Naive thymus-derived CD8-positive, alpha-beta T cell (primary cell): ENCODE measurements around the gene CCL13. TPM values are rescaled to one million over a fixed set of nuclear protein-coding genes. Genes with fewer than 3 reads are reported as not detected.

Experiments
- ATAC-seq, 2 donors: fragments of 150-1000 bp; cut with Tn5 transposase in 1 of 2; sonication (Bioruptor Pico), chemical (Tn5 transposase) in 1 of 2; 1 replicate in 1 of 2; 2 replicates in 1 of 2; pipeline ENCODE4 v1.10.0; 2021; ENCODE audit warnings: mild to moderate bottlenecking in 2 of 2, moderate library complexity in 2 of 2
- POLR2A ChIA-PET: fragments of 350-600 bp; sonication (Branson Sonifier 250); formaldehyde crosslinking; loops from one replicate; lab custom pipeline; 2021; ENCODE audit warnings: antibody characterized with exemption; lab: Charles Lee
- DNase-seq, 10 donors: peaks; one replicate each; pipeline versions ENCODE4 v3.0.0 to v3.0.0-alpha.2; 2020 to 2022
- H3K27ac Mint-ChIP-seq, 10 donors: one replicate each; pipeline ENCODE4 v1.8.0; 2020 to 2022; ENCODE audit warnings: mild to moderate bottlenecking in 10 of 10, mixed read lengths in 10 of 10, moderate library complexity in 4 of 10, inconsistent platforms in 1 of 10
- H3K27me3 Mint-ChIP-seq, 5 donors: one replicate each; pipeline ENCODE4 v1.8.0; 2021 to 2022; ENCODE audit warnings: mixed read lengths in 5 of 5
- H3K36me3 Mint-ChIP-seq, 3 donors: one replicate each; pipeline ENCODE4 v1.8.0; 2020 to 2022; ENCODE audit warnings: mixed read lengths in 3 of 3, mild to moderate bottlenecking in 2 of 3, inconsistent platforms in 1 of 3
- H3K4me1 Mint-ChIP-seq, 4 donors: one replicate each; pipeline ENCODE4 v1.8.0; 2021 to 2022; ENCODE audit warnings: mixed read lengths in 4 of 4
- H3K4me3 Mint-ChIP-seq, 10 donors: one replicate each; pipeline ENCODE4 v1.8.0; 2020 to 2022; ENCODE audit warnings: mild to moderate bottlenecking in 10 of 10, mixed read lengths in 10 of 10, moderate library complexity in 6 of 10, inconsistent platforms in 1 of 10
- H3K9me3 Mint-ChIP-seq, 9 donors: one replicate each; pipeline ENCODE4 v1.8.0; 2020 to 2022; ENCODE audit warnings: mixed read lengths in 9 of 9, mild to moderate bottlenecking in 3 of 9, inconsistent platforms in 1 of 9, moderate library complexity in 1 of 9
- polyA plus RNA-seq, 3 donors: library from polyadenylated mRNA; unstranded; fragments of 300-500 nt; fragmentation: Illumina TruSeq; gene quantifications; one replicate each; pipeline ENCODE4 v1.2.3, GENCODE V29; 2021
- total RNA-seq, 8 experiments: library from RNA in 2 of 8; stranded (reverse) in 2 of 8; gene quantifications; one replicate each; pipeline ENCODE4 v1.2.3 and lab custom pipeline; 2021 to 2026

The CCL13 gene
- total and polyA plus RNA-seq, 5 experiments from 2014 or later: not detected

DNA sequence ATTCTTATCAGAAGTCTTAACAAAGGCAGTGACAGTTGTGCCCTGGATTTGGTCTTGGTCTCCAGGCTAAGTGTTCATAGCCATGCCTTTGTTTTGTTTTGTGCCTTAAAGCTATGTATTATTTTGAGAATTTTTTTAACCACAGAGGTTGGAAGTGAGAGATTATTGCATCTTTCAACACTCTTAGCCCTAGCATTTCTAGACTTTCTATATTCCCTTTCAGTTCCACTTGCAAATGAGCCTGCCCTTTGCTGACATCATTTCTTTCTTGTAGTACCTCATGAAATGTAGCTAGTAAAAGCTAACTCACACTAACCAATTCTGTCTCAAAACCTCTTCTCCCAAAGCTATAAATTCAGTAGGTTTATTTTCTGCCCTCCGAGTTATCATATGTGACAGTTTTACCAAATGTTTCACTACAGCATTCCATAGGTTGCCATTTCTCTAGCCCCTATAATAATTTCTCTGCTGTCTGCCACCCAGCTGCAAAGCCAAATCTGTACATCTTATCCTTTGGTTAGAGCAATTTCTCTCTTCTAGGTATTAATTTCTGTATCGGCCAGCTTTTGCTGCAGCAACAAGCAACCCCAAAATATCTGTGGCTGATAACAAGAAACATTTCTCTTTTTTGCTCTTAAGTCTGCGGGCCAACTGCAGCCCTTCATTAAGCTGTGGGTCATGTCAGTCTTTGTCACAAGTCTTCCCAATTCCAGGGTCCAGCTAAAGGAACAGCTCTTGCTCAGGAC, 21.0 kb downstream of the CCL13 start:
- no peak overlapping the region for H3K27ac Mint-ChIP-seq
- no peaks in the 10 kb centered on the region for H3K9me3 Mint-ChIP-seq
- POLR2A ChIA-PET: no interaction called here
- H3K36me3 Mint-ChIP-seq: no peaks in the 10 kb centered on the region
- H3K27me3 Mint-ChIP-seq: peaks cover 5 to 16% (median 9%) of the 10 kb centered on the region in 5 donors
- peaks cover under 1 to 13% (median 3%) of the 10 kb centered on the region in 4 donors for H3K4me1 Mint-ChIP-seq
- no peak overlapping the region for H3K4me3 Mint-ChIP-seq
- DNase-seq: peak in 1 of 10 donors; percentile 26
- no peak for ATAC-seq

DNA sequence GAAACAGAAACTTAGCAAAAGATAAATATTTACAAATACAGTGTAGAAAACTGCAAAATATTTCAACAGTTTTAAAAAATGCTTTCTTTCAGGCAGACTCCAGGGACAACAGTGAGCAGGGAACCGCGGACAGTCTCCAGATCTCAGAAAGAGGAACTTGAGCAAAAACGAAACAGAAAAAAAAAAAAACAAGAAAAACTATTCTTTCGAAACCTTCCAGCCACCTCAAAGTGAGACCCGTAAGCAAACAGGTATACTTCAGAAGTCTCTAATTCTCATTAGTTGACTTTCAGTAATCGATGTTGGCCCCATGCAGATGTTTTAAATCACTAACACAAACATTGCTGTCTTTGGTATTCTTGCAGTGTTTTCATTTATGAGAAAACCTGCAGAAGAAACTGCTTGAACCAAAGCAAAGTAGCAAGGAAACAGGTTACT, 22.4 kb downstream of the CCL13 start:
- DNase-seq: peak in 1 of 10 donors; percentile 11
- ATAC-seq: no peak
- Mint-ChIP-seq H3K27me3 (peaks cover 1 to 16% (median 8%) of the 10 kb centered on the region in 5 donors), H3K4me1 (peaks cover 1 to 15% (median 8%) of the 10 kb centered on the region in 4 donors), H3K36me3 (no peaks in the 10 kb centered on the region), H3K4me3 (peak overlapping the region in 4 of 10 donors; percentile 7 to 48 (median 38)), H3K9me3 (no peaks in the 10 kb centered on the region), H3K27ac (peak overlapping the region in 1 of 10 donors; percentile 42)
- POLR2A ChIA-PET: no interaction called here

DNA sequence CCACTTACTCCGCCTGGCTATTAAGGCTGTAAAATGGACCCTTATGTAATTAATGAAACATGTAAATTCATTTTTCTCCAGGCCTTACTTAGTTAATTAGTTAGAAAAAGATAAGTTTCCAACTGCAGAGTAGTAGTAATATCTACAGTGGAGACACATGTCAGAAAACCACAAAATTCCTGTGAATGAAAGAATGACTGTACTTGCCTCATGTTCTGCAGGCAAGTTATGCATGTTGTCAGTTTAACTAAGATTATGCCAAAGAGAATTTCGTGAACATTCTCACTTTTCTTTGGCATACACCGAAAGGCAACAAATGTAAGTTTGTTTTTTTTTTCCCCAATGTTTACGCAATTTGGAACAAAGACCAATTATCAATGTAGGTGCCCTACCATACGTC, 23.6 kb downstream of the CCL13 start:
- Mint-ChIP-seq H3K27ac (no peak overlapping the region), H3K4me1 (peaks cover 1 to 15% (median 8%) of the 10 kb centered on the region in 4 donors), H3K9me3 (no peaks in the 10 kb centered on the region), H3K27me3 (peaks cover 2 to 15% (median 9%) of the 10 kb centered on the region in 5 donors), H3K36me3 (no peaks in the 10 kb centered on the region), H3K4me3 (no peak overlapping the region)
- DNase-seq: no peak
- no peak for ATAC-seq
- POLR2A ChIA-PET: no interaction called here

DNA sequence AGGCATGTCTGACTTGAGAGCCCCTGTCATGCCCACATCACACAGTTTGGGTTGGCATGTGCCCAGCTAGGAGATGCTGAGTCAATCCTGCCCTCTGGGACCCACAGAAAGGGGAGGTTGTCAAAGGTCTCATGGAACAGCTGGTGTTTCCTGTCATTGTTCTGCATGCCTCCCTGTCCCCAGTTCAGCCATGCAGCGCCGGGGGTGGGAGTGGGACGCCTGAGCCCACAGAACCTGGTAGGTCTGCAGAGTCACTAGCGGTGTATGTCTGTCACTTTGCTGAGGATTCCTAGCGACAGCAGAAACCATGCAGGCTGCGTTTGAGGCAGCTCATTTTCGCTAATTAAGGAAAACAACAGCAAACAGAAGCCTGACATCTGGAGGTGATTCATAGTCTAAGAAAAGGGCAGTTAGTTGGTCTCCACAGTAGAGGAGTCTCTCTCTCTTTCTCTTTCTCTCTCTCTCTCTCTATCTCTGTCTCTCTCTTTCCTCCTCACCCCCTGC, 26.4 kb downstream of the CCL13 start:
- H3K4me3 Mint-ChIP-seq: no peak overlapping the region
- H3K4me1 Mint-ChIP-seq: peaks cover 0 to 15% (median 8%) of the 10 kb centered on the region in 4 donors
- peak in 1 of 2 donors; percentile 16 for ATAC-seq
- no peaks in the 10 kb centered on the region for H3K9me3 Mint-ChIP-seq
- peak in 1 of 10 donors; percentile 13 for DNase-seq
- H3K36me3 Mint-ChIP-seq: no peaks in the 10 kb centered on the region
- H3K27me3 Mint-ChIP-seq: peaks cover 7 to 25% (median 16%) of the 10 kb centered on the region in 5 donors
- POLR2A ChIA-PET: no interaction called here
- H3K27ac Mint-ChIP-seq: peak overlapping the region in 1 of 10 donors; percentile 3

DNA sequence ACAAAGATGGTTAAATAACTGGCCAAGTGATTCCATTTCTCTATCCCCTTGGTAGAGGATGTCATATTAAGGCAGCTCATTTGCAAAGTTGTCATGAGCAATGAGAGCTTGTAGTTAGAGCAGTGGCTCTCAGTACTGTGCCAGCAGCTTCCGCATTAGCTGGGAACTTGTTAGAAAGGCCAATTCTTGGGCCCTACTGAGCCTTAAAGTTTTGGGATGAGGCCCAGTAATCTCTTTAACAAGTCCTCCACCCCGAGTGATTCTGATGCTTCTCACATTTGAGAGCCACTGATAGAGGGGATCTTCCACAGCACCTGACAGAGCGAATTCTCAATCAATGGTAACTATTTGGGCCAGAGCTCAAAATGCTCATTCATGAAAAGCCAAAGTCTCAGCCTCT, 26.9 kb downstream of the CCL13 start:
- POLR2A ChIA-PET: no interaction called here
- H3K27ac Mint-ChIP-seq: peak overlapping the region in 1 of 10 donors; percentile 3
- H3K9me3 Mint-ChIP-seq: no peaks in the 10 kb centered on the region
- H3K4me3 Mint-ChIP-seq: no peak overlapping the region
- DNase-seq (peak in 1 of 10 donors; percentile 18), ATAC-seq (no peak)
- H3K36me3 Mint-ChIP-seq: no peaks in the 10 kb centered on the region
- peaks cover 0 to 15% (median 8%) of the 10 kb centered on the region in 4 donors for H3K4me1 Mint-ChIP-seq
- H3K27me3 Mint-ChIP-seq: peaks cover 7 to 25% (median 16%) of the 10 kb centered on the region in 5 donors

DNA sequence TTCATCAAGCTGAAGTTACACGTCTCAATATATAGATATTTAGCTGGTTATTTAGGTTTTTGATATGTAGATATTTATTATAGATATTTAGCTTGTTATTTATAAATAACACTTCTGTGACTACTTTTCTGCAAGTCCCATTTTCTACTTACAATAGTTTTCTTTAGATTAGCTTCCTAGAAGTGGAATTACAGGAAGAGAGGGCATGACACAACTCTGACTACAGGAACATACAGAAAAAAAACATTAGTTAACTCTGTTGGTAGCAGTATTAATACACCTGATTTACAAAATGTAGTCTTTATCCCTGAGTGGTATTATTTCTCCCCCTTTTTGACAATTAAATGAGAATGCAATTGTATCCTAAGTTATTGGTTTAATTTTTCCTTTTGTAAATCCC, 28.0 kb downstream of the CCL13 start:
- H3K9me3 Mint-ChIP-seq: no peaks in the 10 kb centered on the region
- POLR2A ChIA-PET: no interaction called here
- H3K36me3 Mint-ChIP-seq: no peaks in the 10 kb centered on the region
- DNase-seq (no peak), ATAC-seq (no peak)
- H3K4me1 Mint-ChIP-seq: peaks cover 0 to 10% (median 4%) of the 10 kb centered on the region in 4 donors
- H3K4me3 Mint-ChIP-seq: no peak overlapping the region
- no peak overlapping the region for H3K27ac Mint-ChIP-seq
- H3K27me3 Mint-ChIP-seq: peaks cover 5 to 25% (median 16%) of the 10 kb centered on the region in 5 donors

DNA sequence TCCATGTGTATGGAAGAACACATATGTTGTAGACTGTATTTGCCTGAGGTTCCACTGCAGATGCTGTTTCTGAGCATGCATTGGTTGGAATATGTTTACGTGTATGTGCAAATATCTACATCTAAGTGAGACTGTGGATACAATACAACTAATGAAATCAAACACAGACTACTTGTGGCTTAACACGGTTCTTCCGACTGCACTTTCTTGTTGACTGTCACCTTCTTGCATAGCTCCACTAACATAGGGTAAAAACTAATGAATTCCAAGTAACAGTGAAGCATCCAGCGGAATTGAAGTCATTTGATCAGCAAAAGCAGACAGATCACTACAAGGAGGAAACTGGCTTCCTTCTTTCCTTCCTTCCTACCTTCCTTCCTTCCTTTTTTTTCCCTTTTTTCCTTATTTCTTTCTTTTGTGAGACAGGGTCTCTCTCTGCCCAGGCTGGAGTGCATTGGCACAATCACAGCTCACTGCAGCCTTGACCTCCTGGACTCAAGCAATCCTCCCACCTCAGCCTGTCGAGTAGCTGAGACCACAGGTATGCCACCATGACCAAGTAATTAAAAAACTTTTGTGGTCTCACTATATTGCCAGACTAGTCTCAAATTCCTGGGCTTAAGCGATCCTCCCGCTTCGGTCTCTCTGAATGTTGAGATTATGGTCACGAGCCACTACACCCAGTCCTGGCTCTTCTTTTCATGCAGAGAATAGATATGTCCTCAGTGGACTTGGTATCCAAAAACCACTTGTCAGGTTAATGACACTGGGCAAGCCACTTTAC, 28.7 kb downstream of the CCL13 start:
- no peaks in the 10 kb centered on the region for H3K36me3 Mint-ChIP-seq
- ATAC-seq: no peak
- H3K4me3 Mint-ChIP-seq: no peak overlapping the region
- POLR2A ChIA-PET: no interaction called here
- no peak for DNase-seq
- no peaks in the 10 kb centered on the region for H3K9me3 Mint-ChIP-seq
- H3K27me3 Mint-ChIP-seq: peaks cover 5 to 26% (median 16%) of the 10 kb centered on the region in 5 donors
- peaks cover 0 to 10% (median 4%) of the 10 kb centered on the region in 4 donors for H3K4me1 Mint-ChIP-seq
- no peak overlapping the region for H3K27ac Mint-ChIP-seq

DNA sequence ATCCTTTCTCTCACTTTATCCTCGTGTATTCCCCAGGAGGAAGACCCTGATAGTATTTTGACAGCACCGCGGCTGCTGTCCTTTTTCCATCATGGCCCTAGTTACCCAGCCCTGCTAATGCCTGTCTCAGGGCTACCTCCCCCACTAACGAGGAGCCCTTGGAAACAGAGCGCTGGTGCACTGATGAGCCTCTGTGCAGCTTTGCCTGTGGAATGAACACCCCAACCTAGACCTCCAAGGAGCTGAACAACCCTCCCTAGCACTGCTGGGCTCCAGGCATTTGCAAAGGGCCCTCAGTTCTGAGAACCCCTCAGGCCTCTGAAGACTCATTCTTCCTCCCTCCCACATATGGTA, 30.0 kb downstream of the CCL13 start:
- H3K4me3 Mint-ChIP-seq: no peak overlapping the region
- H3K9me3 Mint-ChIP-seq: no peaks in the 10 kb centered on the region
- no peak for DNase-seq
- H3K27me3 Mint-ChIP-seq: peaks cover 5 to 26% (median 13%) of the 10 kb centered on the region in 5 donors
- ATAC-seq: no peak
- H3K4me1 Mint-ChIP-seq: peaks cover 0 to 10% (median 4%) of the 10 kb centered on the region in 4 donors
- H3K27ac Mint-ChIP-seq: no peak overlapping the region
- POLR2A ChIA-PET: no interaction called here
- H3K36me3 Mint-ChIP-seq: no peaks in the 10 kb centered on the region

DNA sequence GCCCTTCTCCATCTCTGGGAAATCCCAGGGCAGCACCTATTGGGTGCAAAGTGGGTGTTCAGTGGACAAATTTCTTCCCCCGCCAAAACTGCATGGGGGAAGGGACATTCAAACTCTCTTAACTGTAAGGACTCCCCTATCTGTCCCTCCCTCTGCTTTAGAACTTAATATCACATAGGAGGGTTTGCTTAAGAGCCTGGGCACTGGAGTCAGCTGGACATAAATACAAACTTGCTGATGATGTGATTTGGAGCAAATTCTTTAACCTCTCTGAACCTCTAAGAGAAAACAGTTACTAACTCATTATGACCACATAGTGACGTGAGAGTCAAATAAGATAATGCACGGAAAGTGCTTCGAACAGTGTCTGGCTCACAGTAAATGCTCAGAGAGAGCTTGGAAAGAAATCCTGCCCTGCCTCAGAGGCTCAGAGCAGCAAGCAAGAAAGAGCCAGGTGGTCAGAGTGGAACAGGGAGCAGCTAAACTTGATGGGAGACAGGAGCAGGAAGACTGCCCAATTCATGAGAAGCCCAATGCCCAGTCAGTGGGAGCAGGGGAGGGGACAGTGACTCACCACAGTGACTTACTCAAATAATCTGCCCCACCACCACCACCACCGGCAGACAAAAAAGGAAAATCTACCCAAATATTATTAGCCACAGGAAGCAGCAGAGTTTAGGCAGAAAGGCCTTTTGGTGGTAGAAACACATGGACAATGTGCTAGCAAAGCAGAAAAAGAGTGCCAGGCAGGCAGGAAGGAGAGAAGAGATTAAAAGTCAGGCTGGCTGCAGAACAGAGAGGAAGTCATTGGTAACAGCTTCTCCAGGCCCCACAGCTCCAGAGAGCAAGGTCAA, 30.6 kb downstream of the CCL13 start:
- H3K9me3 Mint-ChIP-seq: no peaks in the 10 kb centered on the region
- peaks cover 5 to 26% (median 13%) of the 10 kb centered on the region in 5 donors for H3K27me3 Mint-ChIP-seq
- no peaks in the 10 kb centered on the region for H3K36me3 Mint-ChIP-seq
- no peak overlapping the region for H3K4me3 Mint-ChIP-seq
- POLR2A ChIA-PET: no interaction called here
- ATAC-seq (no peak), DNase-seq (no peak)
- no peak overlapping the region for H3K27ac Mint-ChIP-seq
- H3K4me1 Mint-ChIP-seq: peaks cover 0 to 10% (median 4%) of the 10 kb centered on the region in 4 donors

DNA sequence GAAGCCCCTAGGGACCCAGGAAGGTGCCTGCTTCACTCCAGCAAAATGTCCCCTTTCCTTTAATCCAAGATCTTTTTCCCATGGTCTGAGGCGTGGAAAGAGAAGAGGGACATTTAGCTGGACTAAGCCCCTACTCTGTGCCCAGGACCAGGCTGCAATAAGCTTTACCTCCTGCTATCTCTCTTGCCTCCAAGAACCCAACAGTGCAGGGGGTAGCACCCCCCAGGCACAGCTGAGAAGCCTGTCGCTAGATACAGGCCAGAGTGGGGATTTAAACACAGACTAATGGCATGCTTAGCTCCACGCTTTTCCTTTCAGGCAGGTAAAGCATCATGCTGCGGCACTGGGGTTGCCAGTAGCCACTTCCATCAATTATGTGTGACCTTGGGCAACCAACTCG, 31.3 kb downstream of the CCL13 start:
- Mint-ChIP-seq H3K4me3 (no peak overlapping the region), H3K36me3 (no peaks in the 10 kb centered on the region), H3K4me1 (peaks cover 0 to 7% (median 4%) of the 10 kb centered on the region in 4 donors), H3K27ac (no peak overlapping the region), H3K27me3 (peaks cover 5 to 26% (median 13%) of the 10 kb centered on the region in 5 donors), H3K9me3 (no peaks in the 10 kb centered on the region)
- POLR2A ChIA-PET: interaction anchor here (0.7 kb wide), 1 partner anchor 18 kb away, joined by 3 read pairs; no protein-coding TSS in a partner anchor
- no peak for DNase-seq
- ATAC-seq: no peak

DNA sequence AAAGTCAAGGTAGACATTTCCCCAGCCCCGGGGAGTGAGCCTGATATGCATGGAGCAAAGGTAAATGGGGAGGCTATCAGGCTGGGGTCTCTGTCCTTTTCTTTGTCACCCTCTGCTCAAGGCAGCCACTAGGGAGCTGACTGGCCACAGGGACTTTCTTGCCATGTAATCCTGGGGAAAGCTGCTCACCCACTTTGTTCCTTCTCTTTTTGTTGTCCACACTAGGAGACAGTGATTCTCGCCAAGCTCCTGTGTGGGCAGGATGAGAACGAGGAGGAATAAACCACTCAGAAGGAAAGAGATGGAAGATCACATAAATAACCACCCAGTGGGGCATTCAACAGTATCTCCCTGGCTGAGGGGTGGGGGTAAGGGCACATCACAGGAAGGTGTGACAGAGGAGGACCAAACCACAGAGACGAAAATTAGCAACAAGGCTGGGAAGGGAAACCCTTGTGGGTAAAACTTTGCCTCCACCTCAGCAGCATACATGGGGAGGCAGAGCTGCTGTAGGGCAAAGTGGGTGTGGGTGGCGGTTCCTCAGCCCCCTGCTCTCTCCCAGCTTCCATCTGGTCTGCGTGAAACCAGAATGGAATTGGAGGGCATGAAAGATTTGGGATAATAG, 33.0 kb downstream of the CCL13 start:
- Mint-ChIP-seq H3K4me3 (no peak overlapping the region), H3K36me3 (no peaks in the 10 kb centered on the region), H3K9me3 (no peaks in the 10 kb centered on the region), H3K27me3 (peaks cover 5 to 33% (median 12%) of the 10 kb centered on the region in 5 donors), H3K27ac (no peak overlapping the region), H3K4me1 (peaks cover 0 to 3% (median under 1%) of the 10 kb centered on the region in 4 donors)
- POLR2A ChIA-PET: no interaction called here
- no peak for DNase-seq
- ATAC-seq: no peak

DNA sequence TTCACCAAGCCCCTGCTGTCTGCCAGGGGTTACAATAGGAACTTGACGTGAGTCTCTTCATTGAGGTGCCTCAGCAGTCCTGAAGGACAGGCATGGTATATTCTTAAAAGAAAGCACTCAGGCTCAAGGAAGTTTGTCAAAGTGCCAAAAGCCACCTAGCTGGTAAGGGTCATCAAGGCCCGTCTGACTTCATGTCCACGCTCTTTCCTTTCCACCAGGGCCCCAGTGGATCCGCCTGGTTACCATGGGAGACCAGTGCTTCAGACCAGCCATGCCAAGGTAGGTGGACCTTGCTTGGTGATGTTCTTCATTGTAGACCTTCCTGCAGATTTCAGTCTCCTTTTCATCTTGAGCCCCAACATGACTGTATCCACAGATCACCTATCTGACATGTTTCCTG, 34.4 kb downstream of the CCL13 start:
- no peaks in the 10 kb centered on the region for H3K9me3 Mint-ChIP-seq
- H3K27me3 Mint-ChIP-seq: peaks cover 3 to 34% (median 12%) of the 10 kb centered on the region in 5 donors
- POLR2A ChIA-PET: no interaction called here
- H3K27ac Mint-ChIP-seq: no peak overlapping the region
- no peaks in the 10 kb centered on the region for H3K36me3 Mint-ChIP-seq
- peaks cover 0 to 3% (median under 1%) of the 10 kb centered on the region in 4 donors for H3K4me1 Mint-ChIP-seq
- DNase-seq (no peak), ATAC-seq (no peak)
- no peak overlapping the region for H3K4me3 Mint-ChIP-seq
